Activated naive CD4-positive, alpha-beta T cell treated with anti-CD3 and anti-CD28 coated beads, Interleukin-2, amount 10 ng/mL, durations not matched to agents 7 days and 5 days (primary cell): ENCODE results near the gene TOR2A.

Experiments used
- CTCF ChIA-PET: fragments of 350-600 bp; sonication (Branson Sonifier 250); formaldehyde crosslinking; loops from one replicate; lab custom pipeline; 2021; ENCODE audit warnings: antibody characterized with exemption; lab: Charles Lee
- DNase-seq: peaks from one replicate; pipeline ENCODE4 v3.0.0-alpha.2; 2020
- H3K27ac Mint-ChIP-seq: one replicate; pipeline ENCODE4 v1.8.0; 2021; ENCODE audit warnings: mild to moderate bottlenecking, moderate library complexity, mixed read lengths
- H3K27me3 Mint-ChIP-seq: one replicate; pipeline ENCODE4 v1.8.0; 2021; ENCODE audit warnings: mild to moderate bottlenecking, mixed read lengths
- H3K36me3 Mint-ChIP-seq: one replicate; pipeline ENCODE4 v1.8.0; 2021; ENCODE audit warnings: mixed read lengths
- H3K4me1 Mint-ChIP-seq: one replicate; pipeline ENCODE4 v1.8.0; 2021; ENCODE audit warnings: mixed read lengths
- H3K4me3 Mint-ChIP-seq: one replicate; pipeline ENCODE4 v1.8.0; 2021; ENCODE audit warnings: mild to moderate bottlenecking, moderate library complexity, mixed read lengths
- H3K9me3 Mint-ChIP-seq: one replicate; pipeline ENCODE4 v1.8.0; 2021; ENCODE audit warnings: mixed read lengths

TOR2A gene

GRCh38 chr9:127700594-127701255, 34.4 kb downstream of the TOR2A start:
- Mint-ChIP-seq H3K9me3 (no peaks in the 10 kb centered on the region), H3K4me3 (no peak overlapping the region)

GRCh38 chr9:127700140-127700539, 35.0 kb downstream of the TOR2A start:
- H3K4me3 Mint-ChIP-seq, result no peak overlapping the region
- peaks cover 22% of the 10 kb centered on the region for H3K4me1 Mint-ChIP-seq
- DNase-seq, result no peak
- H3K27me3 Mint-ChIP-seq, result peaks cover 23% of the 10 kb centered on the region
- CTCF ChIA-PET, result interaction anchor here (0.9 kb wide), 1 partner anchor 12 kb away, joined by 3 read pairs; no protein-coding TSS in a partner anchor
- no peaks in the 10 kb centered on the region for H3K36me3 Mint-ChIP-seq
- H3K27ac Mint-ChIP-seq, result peak overlapping the region; percentile 45
- no peaks in the 10 kb centered on the region for H3K9me3 Mint-ChIP-seq

More at GRCh38 chr9:127700594-127701255, 34.4 kb downstream of the TOR2A start:
- Mint-ChIP-seq H3K27me3 (peaks cover 26% of the 10 kb centered on the region), H3K4me1 (peaks cover 22% of the 10 kb centered on the region), H3K27ac (peak overlapping the region; percentile 45), H3K36me3 (no peaks in the 10 kb centered on the region)
- DNase-seq, result no peak
- CTCF ChIA-PET, result interaction anchor here (0.6 to 0.9 kb wide), 2 partner anchors 11 to 32 kb away, joined by 3 read pairs; no protein-coding TSS in a partner anchor

- Mint-ChIP-seq H3K27ac (peak overlapping the region; percentile 64), H3K4me1 (peaks cover 22% of the 10 kb centered on the region), H3K9me3 (no peaks in the 10 kb centered on the region), H3K27me3 (peaks cover 20% of the 10 kb centered on the region), H3K36me3 (no peaks in the 10 kb centered on the region), H3K4me3 (peak overlapping the region; percentile 52)
- CTCF ChIA-PET, result no interaction called here
- peak; percentile 90 for DNase-seq
Observed at GRCh38 chr9:127698985-127699670, 36.0 kb downstream of the TOR2A start.

GRCh38 chr9:127698386-127698785, 36.7 kb downstream of the TOR2A start:
- H3K27me3 Mint-ChIP-seq, result peaks cover 15% of the 10 kb centered on the region
- H3K4me1 Mint-ChIP-seq, result peaks cover 22% of the 10 kb centered on the region
- CTCF ChIA-PET, result no interaction called here
- no peaks in the 10 kb centered on the region for H3K36me3 Mint-ChIP-seq
- H3K4me3 Mint-ChIP-seq, result no peak overlapping the region
- no peak overlapping the region for H3K27ac Mint-ChIP-seq
- H3K9me3 Mint-ChIP-seq, result no peaks in the 10 kb centered on the region
- no peak for DNase-seq

- H3K4me1 Mint-ChIP-seq, result peaks cover 20% of the 10 kb centered on the region
- no peak overlapping the region for H3K27ac Mint-ChIP-seq
- H3K36me3 Mint-ChIP-seq, result no peaks in the 10 kb centered on the region
- no peaks in the 10 kb centered on the region for H3K9me3 Mint-ChIP-seq
- no peak overlapping the region for H3K4me3 Mint-ChIP-seq
- DNase-seq, result no peak
- CTCF ChIA-PET, result no interaction called here
- peaks cover 11% of the 10 kb centered on the region for H3K27me3 Mint-ChIP-seq
Observed at GRCh38 chr9:127697575-127697974, 37.5 kb downstream of the TOR2A start.

GRCh38 chr9:127694890-127695720, 40.0 kb downstream of the TOR2A start:
- Mint-ChIP-seq H3K36me3 (no peaks in the 10 kb centered on the region), H3K4me1 (peaks cover 11% of the 10 kb centered on the region), H3K4me3 (no peak overlapping the region), H3K9me3 (no peaks in the 10 kb centered on the region), H3K27me3 (peaks cover 10% of the 10 kb centered on the region), H3K27ac (no peak overlapping the region)
- no peak for DNase-seq
- CTCF ChIA-PET, result no interaction called here

GRCh38 chr9:127693697-127694096, 41.4 kb downstream of the TOR2A start:
- H3K4me3 Mint-ChIP-seq, result no peak overlapping the region
- no peak for DNase-seq
- H3K27me3 Mint-ChIP-seq, result no peaks in the 10 kb centered on the region
- no peaks in the 10 kb centered on the region for H3K36me3 Mint-ChIP-seq
- no peak overlapping the region for H3K27ac Mint-ChIP-seq
- H3K9me3 Mint-ChIP-seq, result no peaks in the 10 kb centered on the region
- CTCF ChIA-PET, result interaction anchor here (0.9 kb wide), 1 partner anchor 103 kb away, joined by 3 read pairs; no protein-coding TSS in a partner anchor
- H3K4me1 Mint-ChIP-seq, result no peaks in the 10 kb centered on the region

- DNase-seq, result no peak
- CTCF ChIA-PET, result interaction anchor here (0.9 kb wide), 1 partner anchor 103 kb away, joined by 3 read pairs; no protein-coding TSS in a partner anchor
- H3K27me3 Mint-ChIP-seq, result no peaks in the 10 kb centered on the region
Observed at GRCh38 chr9:127693143-127693542, 42.0 kb downstream of the TOR2A start.

GRCh38 chr9:127692071-127692470, 43.0 kb downstream of the TOR2A start:
- no peaks in the 10 kb centered on the region for H3K9me3 Mint-ChIP-seq
- H3K4me1 Mint-ChIP-seq, result no peaks in the 10 kb centered on the region
- no peaks in the 10 kb centered on the region for H3K27me3 Mint-ChIP-seq
- no peak overlapping the region for H3K4me3 Mint-ChIP-seq
- H3K36me3 Mint-ChIP-seq, result no peaks in the 10 kb centered on the region
- no peak overlapping the region for H3K27ac Mint-ChIP-seq
- CTCF ChIA-PET, result no interaction called here
- no peak for DNase-seq

More at GRCh38 chr9:127693143-127693542, 42.0 kb downstream of the TOR2A start:
- Mint-ChIP-seq H3K4me3 (no peak overlapping the region), H3K27ac (no peak overlapping the region), H3K36me3 (no peaks in the 10 kb centered on the region), H3K4me1 (no peaks in the 10 kb centered on the region), H3K9me3 (no peaks in the 10 kb centered on the region)

GRCh38 chr9:127690735-127691134, 44.4 kb downstream of the TOR2A start:
- CTCF ChIA-PET, result no interaction called here
- no peak for DNase-seq
- H3K36me3 Mint-ChIP-seq, result no peaks in the 10 kb centered on the region
- H3K27ac Mint-ChIP-seq, result no peak overlapping the region
- H3K4me1 Mint-ChIP-seq, result no peaks in the 10 kb centered on the region
- no peaks in the 10 kb centered on the region for H3K9me3 Mint-ChIP-seq
- no peaks in the 10 kb centered on the region for H3K27me3 Mint-ChIP-seq
- no peak overlapping the region for H3K4me3 Mint-ChIP-seq

- H3K4me1 Mint-ChIP-seq, result no peaks in the 10 kb centered on the region
- no peaks in the 10 kb centered on the region for H3K36me3 Mint-ChIP-seq
- no peak overlapping the region for H3K27ac Mint-ChIP-seq
- no peaks in the 10 kb centered on the region for H3K27me3 Mint-ChIP-seq
- H3K4me3 Mint-ChIP-seq, result no peak overlapping the region
- CTCF ChIA-PET, result no interaction called here
- no peak for DNase-seq
- no peaks in the 10 kb centered on the region for H3K9me3 Mint-ChIP-seq
Observed at GRCh38 chr9:127689329-127690000, 45.6 kb downstream of the TOR2A start.

- no peaks in the 10 kb centered on the region for H3K9me3 Mint-ChIP-seq
- CTCF ChIA-PET, result no interaction called here
Observed at GRCh38 chr9:127686461-127687393, 48.4 kb downstream of the TOR2A start.

GRCh38 chr9:127684576-127684975, 50.5 kb downstream of the TOR2A start:
- no peak for DNase-seq
- Mint-ChIP-seq H3K36me3 (peaks cover 4% of the 10 kb centered on the region), H3K4me3 (no peak overlapping the region), H3K27ac (no peak overlapping the region), H3K9me3 (no peaks in the 10 kb centered on the region), H3K27me3 (no peaks in the 10 kb centered on the region), H3K4me1 (no peaks in the 10 kb centered on the region)
- CTCF ChIA-PET, result interaction anchor here (0.6 kb wide), 1 partner anchor 433 kb away, joined by 4 read pairs; no protein-coding TSS in a partner anchor

More at GRCh38 chr9:127686461-127687393, 48.4 kb downstream of the TOR2A start:
- no peak overlapping the region for H3K27ac Mint-ChIP-seq
- no peaks in the 10 kb centered on the region for H3K27me3 Mint-ChIP-seq
- no peak overlapping the region for H3K4me3 Mint-ChIP-seq
- no peaks in the 10 kb centered on the region for H3K36me3 Mint-ChIP-seq
- DNase-seq, result no peak
- H3K4me1 Mint-ChIP-seq, result no peaks in the 10 kb centered on the region
